Psoas muscle (tissue), 8 donors: Measurements from ENCODE around the gene TOP1. TPM values are rescaled to one million over a fixed set of nuclear protein-coding genes. Genes with fewer than 3 reads are reported as not detected.
A peak's percentile ranks its signal among the peaks of the same experiment; 100 is the strongest.
"Not testable (repeated sequence)": the region's sequence is repeated elsewhere in the genome, so short reads cannot be mapped to it uniquely, and the experiment has no call there.

Experiments
- ATAC-seq, 4 donors: fragments of 200-7000 bp; cut with Tn5 transposase; one replicate each; pipeline ENCODE4 v1.9.1; 2020; ENCODE audit warnings: moderate library complexity in 3 of 4, mild to moderate bottlenecking in 2 of 4
- DNase-seq, 2 donors: peaks; one replicate each; pipeline ENCODE4 v3.0.0-alpha.2; 2020
- H3K27ac ChIP-seq: fragments of 200-600 bp; one replicate; pipeline ENCODE4 v1.8.0; 2022
- H3K27me3 ChIP-seq, 3 donors: fragments of 200-600 bp in 1 of 3; one replicate each; pipeline versions ENCODE4 v1.6.1 to v1.8.0; 2013 to 2022; ENCODE audit warnings: low read length in 2 of 3, mild to moderate bottlenecking in 2 of 3, moderate library complexity in 1 of 3; ENCODE audit not compliant: insufficient read depth in 3 of 3
- H3K36me3 ChIP-seq, 2 donors: fragments of 200-600 bp in 1 of 2; one replicate each; pipeline versions ENCODE4 v1.6.1 to v1.8.0; 2013 to 2022; ENCODE audit warnings: low read depth in 1 of 2, mild to moderate bottlenecking in 1 of 2, moderate library complexity in 1 of 2; ENCODE audit not compliant: insufficient read depth in 1 of 2
- H3K4me1 ChIP-seq: fragments of 200-600 bp; one replicate; pipeline ENCODE4 v1.8.0; 2022
- H3K4me3 ChIP-seq: fragments of 200-600 bp; one replicate; pipeline ENCODE4 v1.8.0; 2022; ENCODE audit warnings: mild to moderate bottlenecking
- H3K9me3 ChIP-seq: fragments of 200-600 bp; one replicate; pipeline ENCODE4 v1.8.0; 2022
- CTCF ChIP-seq: fragments of 200-600 bp; IDR thresholded peaks from one replicate; pipeline ENCODE4 v1.8.0; 2022; ENCODE audit warnings: antibody characterized with exemption
- WGBS, 3 donors: extraction: QIAGEN DNeasy Blood & Tissue Kit; methylation state at CpG; one replicate each; pipeline versions ENCODE4 v1.1.6 to v1.1.7; 2013; 5-methylcytosine and 5-hydroxymethylcytosine counted together
- intact Hi-C, 2 donors: fragments of 100-400 bp; cut with DNase I; formaldehyde crosslinking; loops; one replicate each; pipeline versions ENCODE4 v1.11.0 to v1.14.2; 2022
- polyA plus RNA-seq, 3 donors: library from polyadenylated mRNA; stranded (reverse); fragments of 200-250 nt; gene quantifications; one replicate each; pipeline ENCODE4 v1.2.3, GENCODE V29; 2013
- total RNA-seq, 4 donors: library from RNA; stranded (reverse); fragmentation: NEBNext Ultra II Directional in 2 of 4; extraction: Animal tissue kit (Norgen Biotek cat#: 25700) in 2 of 4; gene quantifications; one replicate each; pipeline versions ENCODE4 v1.2.1 to v1.2.4, GENCODE V29; 2021 to 2023
- donor health status: healthy with polysubstance abuse.
- donor health status: DM: no; HTN: no; CAD: no; lungs with moderate emphysema.
- donor health status: Bipolar disorder and iron deficiency.
- donor health status: healthy.
- donor health status: DM: yes; HTN: yes; CAD: no.
- donor health status: DM: no; HTN: no; CAD: no.
- donor health status: DM: no; HTN: no; CAD: no.
- donor health status: DM: yes; HTN: yes; CAD: no.

TOP1 gene
- total and polyA plus RNA-seq, 7 donors = 10.6 to 30.7 (median 22.2) TPM

- no peak overlapping the region for H3K27ac ChIP-seq
- intact Hi-C loops = no loop called here
- H3K4me1 ChIP-seq = no peaks in the 10 kb centered on the region
- H3K27me3 ChIP-seq = no peaks in the 10 kb centered on the region
- ATAC-seq = peak; percentile 18 to 36 (median 32)
- peaks cover 15 to 56% of the 10 kb centered on the region in 2 donors for H3K36me3 ChIP-seq
- 55 to 70% (median 61%) methylated on average over 6 of the region's 6 CpGs for WGBS, 3 donors
- no peak for TF ChIP-seq CTCF
- no peaks in the 10 kb centered on the region for H3K9me3 ChIP-seq
- no peak overlapping the region for H3K4me3 ChIP-seq
- no peak for DNase-seq
These were observed 97.2 kb downstream of the TOP1 start for GRCh38 chr20:41125530-41126457.

- Histone ChIP-seq H3K36me3 (peaks cover 10 to 47% of the 10 kb centered on the region in 2 donors), H3K27ac (no peak overlapping the region)
- 82 to 94% (median 92%) methylated on average over 3 of the region's 3 CpGs for WGBS, 3 donors
These were observed 98.1 kb downstream of the TOP1 start for GRCh38 chr20:41126719-41127118.

GRCh38 chr20:41128317-41128716, 99.7 kb downstream of the TOP1 start:
- H3K4me1 ChIP-seq, intact Hi-C loops, H3K9me3 ChIP-seq, DNase-seq, H3K27ac ChIP-seq, ATAC-seq, H3K4me3 ChIP-seq, H3K27me3 ChIP-seq: not testable (repeated sequence)
- peaks cover 0 to 31% of the 10 kb centered on the region in 2 donors for H3K36me3 ChIP-seq
- WGBS, 3 donors = 50% methylated on average over 1 of the region's 3 CpGs; no CpG with 5 or more reads in 2 of the 3 donors

More at GRCh38 chr20:41126719-41127118, 98.1 kb downstream of the TOP1 start:
- H3K4me1 ChIP-seq = no peaks in the 10 kb centered on the region
- no peaks in the 10 kb centered on the region for H3K9me3 ChIP-seq
- no peaks in the 10 kb centered on the region for H3K27me3 ChIP-seq
- no peak for TF ChIP-seq CTCF
- intact Hi-C loops = no loop called here
- H3K4me3 ChIP-seq = no peak overlapping the region
- ATAC-seq (peak in 1 of 4 donors; percentile 37), DNase-seq (no peak)

DNA sequence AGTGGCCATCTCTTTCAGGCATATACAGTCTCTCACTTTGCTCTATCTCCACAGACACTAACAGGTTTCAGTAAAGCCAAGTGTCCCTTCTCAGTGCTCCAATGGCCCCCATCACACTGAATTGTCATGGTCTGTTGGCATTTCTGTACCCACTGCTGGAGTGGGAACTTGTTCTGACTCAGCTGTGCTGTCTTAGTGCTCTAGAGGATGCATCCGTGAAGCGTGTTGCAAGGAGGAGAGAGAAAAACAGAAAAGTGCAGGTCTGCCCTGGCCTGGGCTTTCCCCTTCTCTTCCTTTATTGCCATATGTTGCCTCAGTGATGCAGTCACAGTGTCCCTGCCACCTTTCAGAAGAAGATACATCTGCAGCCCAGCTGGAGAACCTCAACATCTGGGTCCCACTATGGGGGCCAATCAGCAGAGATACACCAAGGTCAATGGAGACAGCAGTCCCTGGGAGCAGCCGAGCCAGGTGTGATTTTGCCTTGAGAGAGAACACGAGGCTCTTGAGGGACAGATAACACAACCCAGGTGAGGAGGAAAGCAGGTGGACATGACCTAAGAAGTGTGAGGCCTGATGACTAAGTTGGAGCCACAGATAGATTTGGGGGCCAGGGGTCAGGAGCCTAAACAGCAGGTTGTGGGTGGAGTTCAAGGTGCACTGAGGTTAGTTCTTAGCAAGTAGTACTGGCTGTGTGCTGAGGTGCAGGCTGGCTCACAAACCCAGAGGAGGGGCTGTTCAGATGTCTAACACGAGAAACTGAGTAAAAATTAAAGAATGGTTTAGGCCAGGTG, 103.2 kb downstream of the TOP1 start:
- H3K36me3 ChIP-seq = no peaks in the 10 kb centered on the region
- DNase-seq = no peak
- no peak for TF ChIP-seq CTCF
- H3K27me3 ChIP-seq = no peaks in the 10 kb centered on the region
- WGBS, 3 donors = 82 to 87% (median 85%) methylated on average over 5 of the region's 5 CpGs
- peaks cover 10% of the 10 kb centered on the region for H3K4me1 ChIP-seq
- ATAC-seq = no peak
- no peak overlapping the region for H3K27ac ChIP-seq
- intact Hi-C loops = no loop called here
- H3K9me3 ChIP-seq = no peaks in the 10 kb centered on the region
- no peak overlapping the region for H3K4me3 ChIP-seq

DNA sequence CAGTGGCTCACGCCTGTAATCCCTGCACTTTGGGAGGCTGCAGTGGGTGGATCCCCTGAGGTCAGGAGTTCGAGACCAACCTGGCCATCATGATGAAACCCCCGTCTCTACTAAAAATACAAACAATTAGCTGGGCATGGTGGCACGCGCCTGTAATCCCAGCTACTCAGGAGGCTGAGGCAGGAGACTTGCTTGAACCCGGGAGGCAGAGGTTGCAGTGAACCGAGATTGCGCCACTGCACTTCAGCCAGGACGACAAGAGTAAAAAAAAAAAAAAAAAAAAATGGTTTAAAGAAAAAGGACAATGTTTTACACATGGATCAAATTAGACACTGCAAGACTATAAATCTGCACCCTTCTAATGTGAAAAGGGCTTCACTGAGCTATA, 103.8 kb downstream of the TOP1 start:
- 84 to 90% (median 86%) methylated on average over 9 of the region's 9 CpGs for WGBS, 3 donors
- DNase-seq, H3K27ac ChIP-seq, H3K36me3 ChIP-seq, H3K4me1 ChIP-seq, intact Hi-C loops, H3K9me3 ChIP-seq, H3K27me3 ChIP-seq, H3K4me3 ChIP-seq, ATAC-seq: not testable (repeated sequence)
